ENCODE data around the gene TEDDM1. TPM values are rescaled to one million over a fixed set of nuclear protein-coding genes. Genes with fewer than 3 reads are reported as not detected.

Gene TEDDM1
- total RNA-seq, 2 donors from 2014 or later, result not detected

GRCh38 chr1:182391028-182391361 lies 9.5 kb downstream of the TEDDM1 start:
- H3K4me3 ChIP-seq, result peak overlapping the region; percentile 98
- H3K4me1 ChIP-seq (ENCODE audit: control insufficient read depth in 1 of 2, low read depth in 2 of 2), result peaks cover 22 to 38% of the 10 kb centered on the region in 2 donors
- H3K9me3 ChIP-seq, result no peaks in the 10 kb centered on the region
- no peaks in the 10 kb centered on the region for H3K27me3 ChIP-seq (replicated peaks; ENCODE audit: insufficient read depth)
- TF ChIP-seq CTCF (IDR thresholded peaks at IDR 0.05), result peak; percentile 38
- H3K27ac ChIP-seq, result peak overlapping the region; percentile 95 to 98
- DNase-seq (ENCODE audit: low spot score), result no peak
- ATAC-seq (ENCODE audit: insufficient number of reproducible peaks, low FRiP score, low read depth), result no peak
- peaks cover 28% of the 10 kb centered on the region for H3K36me3 ChIP-seq

- Histone ChIP-seq H3K27ac (peak overlapping the region; percentile 95 to 98), H3K9me3 (no peaks in the 10 kb centered on the region), H3K4me1 (ENCODE audit: control insufficient read depth in 1 of 2, low read depth in 2 of 2) (peaks cover 22 to 41% of the 10 kb centered on the region in 2 donors), H3K27me3 (replicated peaks; ENCODE audit: insufficient read depth) (no peaks in the 10 kb centered on the region), H3K4me3 (peak overlapping the region; percentile 98), H3K36me3 (peaks cover 40% of the 10 kb centered on the region)
- no peak for DNase-seq (ENCODE audit: low spot score)
- ATAC-seq (ENCODE audit: insufficient number of reproducible peaks, low FRiP score, low read depth), result no peak
- no peak for TF ChIP-seq CTCF (IDR thresholded peaks at IDR 0.05)
Measured at GRCh38 chr1:182389619-182390047, 10.8 kb downstream of the TEDDM1 start.

GRCh38 chr1:182388392-182389134 lies 11.9 kb downstream of the TEDDM1 start:
- no peaks in the 10 kb centered on the region for H3K27me3 ChIP-seq (replicated peaks; ENCODE audit: insufficient read depth)
- peak overlapping the region in 1 of 2 donors; percentile 98 for H3K27ac ChIP-seq
- no peak for TF ChIP-seq CTCF (IDR thresholded peaks at IDR 0.05)
- DNase-seq (ENCODE audit: low spot score) (no peak), ATAC-seq (ENCODE audit: insufficient number of reproducible peaks, low FRiP score, low read depth) (no peak)
- H3K4me1 ChIP-seq (ENCODE audit: control insufficient read depth in 1 of 2, low read depth in 2 of 2), result peaks cover 22 to 41% of the 10 kb centered on the region in 2 donors
- no peaks in the 10 kb centered on the region for H3K9me3 ChIP-seq
- peaks cover 51% of the 10 kb centered on the region for H3K36me3 ChIP-seq
- H3K4me3 ChIP-seq, result peak overlapping the region; percentile 98

GRCh38 chr1:182387566-182387965 lies 12.9 kb downstream of the TEDDM1 start:
- Histone ChIP-seq H3K4me1 (ENCODE audit: control insufficient read depth in 1 of 2, low read depth in 2 of 2) (peaks cover 20 to 38% of the 10 kb centered on the region in 2 donors), H3K9me3 (no peaks in the 10 kb centered on the region), H3K27ac (no peak overlapping the region), H3K4me3 (peak overlapping the region; percentile 98), H3K36me3 (peaks cover 61% of the 10 kb centered on the region), H3K27me3 (replicated peaks; ENCODE audit: insufficient read depth) (no peaks in the 10 kb centered on the region)
- TF ChIP-seq CTCF (IDR thresholded peaks at IDR 0.05), result no peak
- ATAC-seq (ENCODE audit: insufficient number of reproducible peaks, low FRiP score, low read depth) (no peak), DNase-seq (ENCODE audit: low spot score) (no peak)

GRCh38 chr1:182386980-182387379 lies 13.5 kb downstream of the TEDDM1 start:
- no peak overlapping the region for H3K4me3 ChIP-seq
- no peaks in the 10 kb centered on the region for H3K27me3 ChIP-seq (replicated peaks; ENCODE audit: insufficient read depth)
- TF ChIP-seq CTCF (IDR thresholded peaks at IDR 0.05), result no peak
- no peak overlapping the region for H3K27ac ChIP-seq
- peaks cover 18 to 32% of the 10 kb centered on the region in 2 donors for H3K4me1 ChIP-seq (ENCODE audit: control insufficient read depth in 1 of 2, low read depth in 2 of 2)
- no peak for ATAC-seq (ENCODE audit: insufficient number of reproducible peaks, low FRiP score, low read depth)
- DNase-seq (ENCODE audit: low spot score), result no peak
- H3K36me3 ChIP-seq, result peaks cover 66% of the 10 kb centered on the region
- no peaks in the 10 kb centered on the region for H3K9me3 ChIP-seq

Measured in thoracic aorta (tissue), 2 donors.